HL-60 (cell line): ENCODE results near the gene PYURF.

Source experiments
- GABPA ChIP-seq: IDR thresholded peaks from 2 replicates; pipeline ENCODE4 v1.6.1; 2012; ENCODE audit warnings: low read depth
- POLR2AphosphoS5 ChIP-seq: IDR thresholded peaks from 2 replicates; pipeline ENCODE4 v1.6.1; 2012; ENCODE audit warnings: low read depth
- TF ChIP-seq, protein P1 (sequence below): IDR thresholded peaks from one replicate; pipeline ENCODE4 v1.5.1; 2011; ENCODE audit warnings: low read length, control low read depth, inconsistent platforms; ENCODE audit not compliant: insufficient read depth
- TF ChIP-seq, protein P2 (sequence below): IDR thresholded peaks from 2 replicates; pipeline ENCODE4 v1.6.1; 2012; ENCODE audit warnings: low read depth; ENCODE audit not compliant: insufficient replicate concordance

DNA sequence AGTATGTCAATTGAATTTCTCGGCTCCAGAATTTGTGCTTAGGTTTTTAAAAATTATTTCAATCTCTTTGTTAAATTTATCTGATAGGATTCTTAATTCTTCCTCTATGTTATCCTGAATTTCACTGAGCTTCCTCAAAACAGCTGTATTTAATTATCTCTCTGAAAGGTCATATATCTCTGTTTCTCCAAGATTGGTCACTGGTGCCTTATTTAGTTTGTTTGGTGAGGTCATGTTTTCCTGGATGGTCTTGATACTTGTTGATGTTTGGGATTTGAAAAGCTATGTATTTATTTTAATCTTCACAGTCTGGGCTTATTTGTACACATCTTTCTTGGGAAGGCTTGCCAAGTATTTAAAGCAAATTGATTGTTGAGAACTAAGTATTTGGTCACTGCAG, 44.0 kb upstream of the PYURF start:
- TF ChIP-seq, protein P1, sequence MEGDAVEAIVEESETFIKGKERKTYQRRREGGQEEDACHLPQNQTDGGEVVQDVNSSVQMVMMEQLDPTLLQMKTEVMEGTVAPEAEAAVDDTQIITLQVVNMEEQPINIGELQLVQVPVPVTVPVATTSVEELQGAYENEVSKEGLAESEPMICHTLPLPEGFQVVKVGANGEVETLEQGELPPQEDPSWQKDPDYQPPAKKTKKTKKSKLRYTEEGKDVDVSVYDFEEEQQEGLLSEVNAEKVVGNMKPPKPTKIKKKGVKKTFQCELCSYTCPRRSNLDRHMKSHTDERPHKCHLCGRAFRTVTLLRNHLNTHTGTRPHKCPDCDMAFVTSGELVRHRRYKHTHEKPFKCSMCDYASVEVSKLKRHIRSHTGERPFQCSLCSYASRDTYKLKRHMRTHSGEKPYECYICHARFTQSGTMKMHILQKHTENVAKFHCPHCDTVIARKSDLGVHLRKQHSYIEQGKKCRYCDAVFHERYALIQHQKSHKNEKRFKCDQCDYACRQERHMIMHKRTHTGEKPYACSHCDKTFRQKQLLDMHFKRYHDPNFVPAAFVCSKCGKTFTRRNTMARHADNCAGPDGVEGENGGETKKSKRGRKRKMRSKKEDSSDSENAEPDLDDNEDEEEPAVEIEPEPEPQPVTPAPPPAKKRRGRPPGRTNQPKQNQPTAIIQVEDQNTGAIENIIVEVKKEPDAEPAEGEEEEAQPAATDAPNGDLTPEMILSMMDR, result no peak
- TF ChIP-seq, protein P2, sequence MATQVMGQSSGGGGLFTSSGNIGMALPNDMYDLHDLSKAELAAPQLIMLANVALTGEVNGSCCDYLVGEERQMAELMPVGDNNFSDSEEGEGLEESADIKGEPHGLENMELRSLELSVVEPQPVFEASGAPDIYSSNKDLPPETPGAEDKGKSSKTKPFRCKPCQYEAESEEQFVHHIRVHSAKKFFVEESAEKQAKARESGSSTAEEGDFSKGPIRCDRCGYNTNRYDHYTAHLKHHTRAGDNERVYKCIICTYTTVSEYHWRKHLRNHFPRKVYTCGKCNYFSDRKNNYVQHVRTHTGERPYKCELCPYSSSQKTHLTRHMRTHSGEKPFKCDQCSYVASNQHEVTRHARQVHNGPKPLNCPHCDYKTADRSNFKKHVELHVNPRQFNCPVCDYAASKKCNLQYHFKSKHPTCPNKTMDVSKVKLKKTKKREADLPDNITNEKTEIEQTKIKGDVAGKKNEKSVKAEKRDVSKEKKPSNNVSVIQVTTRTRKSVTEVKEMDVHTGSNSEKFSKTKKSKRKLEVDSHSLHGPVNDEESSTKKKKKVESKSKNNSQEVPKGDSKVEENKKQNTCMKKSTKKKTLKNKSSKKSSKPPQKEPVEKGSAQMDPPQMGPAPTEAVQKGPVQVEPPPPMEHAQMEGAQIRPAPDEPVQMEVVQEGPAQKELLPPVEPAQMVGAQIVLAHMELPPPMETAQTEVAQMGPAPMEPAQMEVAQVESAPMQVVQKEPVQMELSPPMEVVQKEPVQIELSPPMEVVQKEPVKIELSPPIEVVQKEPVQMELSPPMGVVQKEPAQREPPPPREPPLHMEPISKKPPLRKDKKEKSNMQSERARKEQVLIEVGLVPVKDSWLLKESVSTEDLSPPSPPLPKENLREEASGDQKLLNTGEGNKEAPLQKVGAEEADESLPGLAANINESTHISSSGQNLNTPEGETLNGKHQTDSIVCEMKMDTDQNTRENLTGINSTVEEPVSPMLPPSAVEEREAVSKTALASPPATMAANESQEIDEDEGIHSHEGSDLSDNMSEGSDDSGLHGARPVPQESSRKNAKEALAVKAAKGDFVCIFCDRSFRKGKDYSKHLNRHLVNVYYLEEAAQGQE, result no peak
- no peak for TF ChIP-seq POLR2AphosphoS5
- no peak for TF ChIP-seq GABPA
